ENCODE data around the gene CARNS1. TPM values are rescaled to one million over a fixed set of nuclear protein-coding genes. Genes with fewer than 3 reads are reported as not detected.
A peak's percentile ranks its signal among the peaks of the same experiment; 100 is the strongest.

Gene CARNS1
- total and polyA plus RNA-seq, 9 of the 15 experiments (the other 6 are each of a cell fraction or from before 2014, with no cell fraction given), result 0.01 to 0.18 (median 0.06) TPM; not detected in 3

DNA sequence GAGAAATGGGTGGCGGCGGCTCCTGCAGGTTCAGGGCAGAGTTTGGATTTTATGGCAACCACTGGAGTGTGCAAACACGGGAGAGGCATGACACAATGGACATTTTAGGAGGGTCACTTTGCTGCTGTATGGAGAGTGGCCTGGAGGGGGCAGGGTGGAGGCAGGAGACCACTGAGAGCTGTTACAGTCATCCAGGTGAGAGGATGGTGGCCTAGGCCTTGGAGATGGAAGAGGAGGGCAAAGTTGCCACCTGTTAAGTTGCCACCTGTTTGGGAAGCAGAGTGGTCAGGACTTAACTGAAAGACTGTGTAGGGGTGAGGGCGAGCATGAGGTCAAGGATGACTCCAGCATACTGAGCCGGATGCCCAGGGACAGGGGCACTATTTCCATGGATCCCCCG lies 26.0 kb upstream of the CARNS1 start (continued):
- TF ChIP-seq MAFG (tag; conservative IDR thresholded peaks at IDR 0.05), result no peak
- TF ChIP-seq RCOR1 (IDR thresholded peaks at IDR 0.05; ENCODE audit: borderline replicate concordance in 1 of 2, low read depth in 2 of 2, low read length in 2 of 2), result 0 out of 4 replicates have a peak, but pooled peaks of 1 of the 2 experiments have one; percentile 29
- TF ChIP-seq SMC3 (conservative IDR thresholded peaks at IDR 0.05; ENCODE audit: insufficient read depth, low read depth, low read length), result peak; percentile 64
- TF ChIP-seq, protein P1, sequence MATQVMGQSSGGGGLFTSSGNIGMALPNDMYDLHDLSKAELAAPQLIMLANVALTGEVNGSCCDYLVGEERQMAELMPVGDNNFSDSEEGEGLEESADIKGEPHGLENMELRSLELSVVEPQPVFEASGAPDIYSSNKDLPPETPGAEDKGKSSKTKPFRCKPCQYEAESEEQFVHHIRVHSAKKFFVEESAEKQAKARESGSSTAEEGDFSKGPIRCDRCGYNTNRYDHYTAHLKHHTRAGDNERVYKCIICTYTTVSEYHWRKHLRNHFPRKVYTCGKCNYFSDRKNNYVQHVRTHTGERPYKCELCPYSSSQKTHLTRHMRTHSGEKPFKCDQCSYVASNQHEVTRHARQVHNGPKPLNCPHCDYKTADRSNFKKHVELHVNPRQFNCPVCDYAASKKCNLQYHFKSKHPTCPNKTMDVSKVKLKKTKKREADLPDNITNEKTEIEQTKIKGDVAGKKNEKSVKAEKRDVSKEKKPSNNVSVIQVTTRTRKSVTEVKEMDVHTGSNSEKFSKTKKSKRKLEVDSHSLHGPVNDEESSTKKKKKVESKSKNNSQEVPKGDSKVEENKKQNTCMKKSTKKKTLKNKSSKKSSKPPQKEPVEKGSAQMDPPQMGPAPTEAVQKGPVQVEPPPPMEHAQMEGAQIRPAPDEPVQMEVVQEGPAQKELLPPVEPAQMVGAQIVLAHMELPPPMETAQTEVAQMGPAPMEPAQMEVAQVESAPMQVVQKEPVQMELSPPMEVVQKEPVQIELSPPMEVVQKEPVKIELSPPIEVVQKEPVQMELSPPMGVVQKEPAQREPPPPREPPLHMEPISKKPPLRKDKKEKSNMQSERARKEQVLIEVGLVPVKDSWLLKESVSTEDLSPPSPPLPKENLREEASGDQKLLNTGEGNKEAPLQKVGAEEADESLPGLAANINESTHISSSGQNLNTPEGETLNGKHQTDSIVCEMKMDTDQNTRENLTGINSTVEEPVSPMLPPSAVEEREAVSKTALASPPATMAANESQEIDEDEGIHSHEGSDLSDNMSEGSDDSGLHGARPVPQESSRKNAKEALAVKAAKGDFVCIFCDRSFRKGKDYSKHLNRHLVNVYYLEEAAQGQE (IDR thresholded peaks at IDR 0.05; ENCODE audit: borderline replicate concordance), result peak; percentile 58; the same call in 1 of the 2 replicates
- TF ChIP-seq, protein P1 (CRISPR knock-in tag; IDR thresholded peaks at IDR 0.05; ENCODE audit: low read depth), result no peak
- TF ChIP-seq ZEB2 (IDR thresholded peaks at IDR 0.05), result peak; percentile 67; the same call in 1 of the 2 replicates
- TF ChIP-seq XRCC5 (IDR thresholded peaks at IDR 0.05; ENCODE audit: low read depth, low read length), result 0 out of 2 replicates have a peak, but pooled peaks have one; percentile 47
- TF ChIP-seq SP1 (CRISPR knock-in tag; IDR thresholded peaks at IDR 0.05), result peak; percentile 46; the same call in 1 of the 2 replicates
- peak; percentile 67; the same call in 1 of the 2 replicates for TF ChIP-seq ZNF764 (CRISPR knock-in tag; IDR thresholded peaks at IDR 0.05; ENCODE audit: low read depth)
- 0 out of 2 replicates have a peak, but pooled peaks have one; percentile 15 for TF ChIP-seq KLF16 (IDR thresholded peaks at IDR 0.05)
- 0 out of 2 replicates have a peak, but pooled peaks have one; percentile 26 for TF ChIP-seq TOE1 (IDR thresholded peaks at IDR 0.05; ENCODE audit: borderline replicate concordance)
- TF ChIP-seq TOE1 (CRISPR knock-in tag; IDR thresholded peaks at IDR 0.05; ENCODE audit: borderline replicate concordance, low read depth), result no peak
- TF ChIP-seq, protein P2, sequence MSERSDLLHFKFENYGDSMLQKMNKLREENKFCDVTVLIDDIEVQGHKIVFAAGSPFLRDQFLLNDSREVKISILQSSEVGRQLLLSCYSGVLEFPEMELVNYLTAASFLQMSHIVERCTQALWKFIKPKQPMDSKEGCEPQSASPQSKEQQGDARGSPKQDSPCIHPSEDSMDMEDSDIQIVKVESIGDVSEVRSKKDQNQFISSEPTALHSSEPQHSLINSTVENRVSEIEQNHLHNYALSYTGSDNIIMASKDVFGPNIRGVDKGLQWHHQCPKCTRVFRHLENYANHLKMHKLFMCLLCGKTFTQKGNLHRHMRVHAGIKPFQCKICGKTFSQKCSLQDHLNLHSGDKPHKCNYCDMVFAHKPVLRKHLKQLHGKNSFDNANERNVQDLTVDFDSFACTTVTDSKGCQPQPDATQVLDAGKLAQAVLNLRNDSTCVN (CRISPR knock-in tag; IDR thresholded peaks at IDR 0.05), result 0 out of 2 replicates have a peak, but pooled peaks have one; percentile 13
- peak in 2 of 3 experiments; percentile 12 to 43 for TF ChIP-seq YY1 (IDR thresholded peaks at IDR 0.05; ENCODE audit: borderline replicate concordance in 1 of 3, control insufficient read depth in 1 of 3, extremely low read depth in 1 of 3, insufficient read depth in 3 of 3, insufficient read length in 1 of 3, insufficient replicate concordance in 2 of 3, low read depth in 1 of 3, low read length in 2 of 3)

All from K562 (cell line).